Thoracic aorta (tissue), 2 donors: ENCODE measurements around the gene PLEKHN1. TPM values are rescaled to one million over a fixed set of nuclear protein-coding genes. Genes with fewer than 3 reads are reported as not detected.

ENCODE experiments used
- ATAC-seq: fragments of 150-250 bp; one replicate; pipeline ENCODE4 v1.8.0; 2017; ENCODE audit warnings: low read depth; ENCODE audit not compliant: insufficient number of reproducible peaks, low FRiP score
- DNase-seq: peaks from one replicate; pipeline ENCODE4 v3.0.0-alpha.2; 2020; ENCODE audit warnings: low spot score
- H3K27ac ChIP-seq, 2 donors: fragments of 200-600 bp; sonication (generic); 1 replicate in 1 of 2; 2 replicates in 1 of 2; pipeline ENCODE4 v1.5.1; 2016; ENCODE audit warnings: mild to moderate bottlenecking in 2 of 2, moderate library complexity in 2 of 2
- H3K27me3 ChIP-seq: fragments of 200-600 bp; sonication (generic); replicated peaks from 2 replicates; pipeline ENCODE4 v1.6.0; 2016; ENCODE audit warnings: mild to moderate bottlenecking; ENCODE audit not compliant: insufficient read depth
- H3K36me3 ChIP-seq: fragments of 200-600 bp; sonication (generic); one replicate; pipeline ENCODE4 v1.5.1; 2016
- H3K4me1 ChIP-seq, 2 donors: fragments of 200-600 bp; sonication (generic); 1 replicate in 1 of 2; 2 replicates in 1 of 2; pipeline versions ENCODE4 v1.5.1 to v1.6.0; 2016; ENCODE audit warnings: low read depth in 2 of 2, mild to moderate bottlenecking in 1 of 2; ENCODE audit not compliant: control insufficient read depth in 1 of 2
- H3K4me3 ChIP-seq: fragments of 200-600 bp; sonication (generic); 2 replicates; pipeline ENCODE4 v1.5.1; 2016; ENCODE audit warnings: mild to moderate bottlenecking
- H3K9me3 ChIP-seq: fragments of 200-600 bp; sonication (generic); 2 replicates; pipeline ENCODE4 v1.5.1; 2016
- CTCF ChIP-seq: fragments of 200-600 bp; sonication (generic); IDR thresholded peaks from one replicate; pipeline ENCODE4 v1.5.1; 2019; ENCODE audit warnings: antibody characterized with exemption
- total RNA-seq, 2 donors: library from RNA; depleted of rRNA; stranded (reverse); fragments of >200 nt; gene quantifications; one replicate each; pipeline versions ENCODE4 v1.1.0 to v1.2.3, GENCODE V29; 2016

PLEKHN1 gene
- total RNA-seq, 2 donors from 2014 or later, result 0.27 TPM; not detected in 1

- ATAC-seq (no peak), DNase-seq (no peak)
- H3K9me3 ChIP-seq, result no peaks in the 10 kb centered on the region
- H3K4me1 ChIP-seq, result peaks cover 0 to 7% of the 10 kb centered on the region in 2 donors
- H3K4me3 ChIP-seq, result no peak overlapping the region
- H3K27ac ChIP-seq, result no peak overlapping the region
- TF ChIP-seq CTCF, result no peak
- H3K36me3 ChIP-seq, result no peaks in the 10 kb centered on the region
- peaks cover 5% of the 10 kb centered on the region for H3K27me3 ChIP-seq
Observed at GRCh38 chr1:971751-972506, 5.6 kb downstream of the PLEKHN1 start.

GRCh38 chr1:972726-973458, 6.6 kb downstream of the PLEKHN1 start:
- TF ChIP-seq CTCF, result no peak
- Histone ChIP-seq H3K27ac (no peak overlapping the region), H3K4me3 (no peak overlapping the region), H3K36me3 (no peaks in the 10 kb centered on the region), H3K4me1 (peaks cover 0 to 7% of the 10 kb centered on the region in 2 donors), H3K9me3 (no peaks in the 10 kb centered on the region), H3K27me3 (peaks cover 5% of the 10 kb centered on the region)
- ATAC-seq, result no peak
- DNase-seq, result no peak

- DNase-seq (no peak), ATAC-seq (no peak)
- TF ChIP-seq CTCF, result no peak
- peaks cover 0 to 7% of the 10 kb centered on the region in 2 donors for H3K4me1 ChIP-seq
- no peak overlapping the region for H3K27ac ChIP-seq
- H3K27me3 ChIP-seq, result peaks cover 5% of the 10 kb centered on the region
- H3K36me3 ChIP-seq, result no peaks in the 10 kb centered on the region
- H3K9me3 ChIP-seq, result no peaks in the 10 kb centered on the region
- no peak overlapping the region for H3K4me3 ChIP-seq
Observed at GRCh38 chr1:973459-974292, 7.4 kb downstream of the PLEKHN1 start.

- H3K27me3 ChIP-seq, result peaks cover 5% of the 10 kb centered on the region
Observed at GRCh38 chr1:974293-974640, 8.0 kb downstream of the PLEKHN1 start.

More at GRCh38 chr1:974293-974640, 8.0 kb downstream of the PLEKHN1 start:
- H3K9me3 ChIP-seq, result no peaks in the 10 kb centered on the region
- H3K27ac ChIP-seq, result no peak overlapping the region
- DNase-seq (no peak), ATAC-seq (no peak)
- H3K4me1 ChIP-seq, result peaks cover 0 to 7% of the 10 kb centered on the region in 2 donors
- H3K36me3 ChIP-seq, result no peaks in the 10 kb centered on the region
- no peak for TF ChIP-seq CTCF
- H3K4me3 ChIP-seq, result no peak overlapping the region
